Coronary artery (tissue), 2 donors: ENCODE results near the gene CDS2.

Source experiments
- DNase-seq: peaks from one replicate; pipeline ENCODE4 v3.0.0-alpha.2; 2017; ENCODE audit warnings: low spot score
- H3K27ac ChIP-seq, 2 donors: fragments of 200-600 bp; sonication (generic); one replicate each; pipeline ENCODE4 v1.5.1; 2016 to 2019
- H3K4me3 ChIP-seq: fragments of 200-600 bp; sonication (generic); 2 replicates; pipeline ENCODE4 v1.5.1; 2016; ENCODE audit warnings: mild to moderate bottlenecking, moderate library complexity
- CTCF ChIP-seq: fragments of 200-600 bp; sonication (generic); IDR thresholded peaks from one replicate; pipeline ENCODE4 v1.5.1; 2019; ENCODE audit warnings: antibody characterized with exemption

Gene CDS2

GRCh38 chr20:5180421-5180820 lies 53.6 kb downstream of the CDS2 start:
- Histone ChIP-seq H3K27ac (peak overlapping the region; percentile 51 to 74), H3K4me3 (no peak overlapping the region)
- DNase-seq = no peak
- TF ChIP-seq CTCF = no peak

GRCh38 chr20:5180933-5181332 lies 54.1 kb downstream of the CDS2 start:
- peak overlapping the region; percentile 21 for H3K4me3 ChIP-seq
- H3K27ac ChIP-seq = peak overlapping the region; percentile 51 to 74
- DNase-seq = no peak
- no peak for TF ChIP-seq CTCF

- no peak for DNase-seq
- H3K4me3 ChIP-seq = peak overlapping the region; percentile 21
- TF ChIP-seq CTCF = no peak
- H3K27ac ChIP-seq = peak overlapping the region; percentile 51 to 74
These were observed 54.7 kb downstream of the CDS2 start for GRCh38 chr20:5181492-5181891.

- no peak overlapping the region for H3K4me3 ChIP-seq
- DNase-seq = no peak
- no peak for TF ChIP-seq CTCF
- H3K27ac ChIP-seq = peak overlapping the region; percentile 51 to 74
These were observed 55.1 kb downstream of the CDS2 start for GRCh38 chr20:5181958-5182357.

GRCh38 chr20:5182615-5183254 lies 55.9 kb downstream of the CDS2 start:
- no peak for DNase-seq
- TF ChIP-seq CTCF = no peak
- Histone ChIP-seq H3K27ac (peak overlapping the region; percentile 56 to 74), H3K4me3 (no peak overlapping the region)

- no peak for DNase-seq
- Histone ChIP-seq H3K27ac (peak overlapping the region; percentile 25 to 56), H3K4me3 (no peak overlapping the region)
- TF ChIP-seq CTCF = no peak
These were observed 57.1 kb downstream of the CDS2 start for GRCh38 chr20:5183731-5184474.

- no peak overlapping the region for H3K4me3 ChIP-seq
- peak overlapping the region in 1 of 2 donors; percentile 32 for H3K27ac ChIP-seq
- no peak for TF ChIP-seq CTCF
- DNase-seq = no peak
These were observed 57.9 kb downstream of the CDS2 start for GRCh38 chr20:5184684-5185083.
